Spleen (tissue), 11 donors: ENCODE results near the gene CCDC122. TPM values are rescaled to one million over a fixed set of nuclear protein-coding genes. Genes with fewer than 3 reads are reported as not detected.
A peak's percentile ranks its signal among the peaks of the same experiment; 100 is the strongest.

Source experiments
- DNase-seq: peaks from one replicate; pipeline ENCODE4 v3.0.0-alpha.2; 2020
- H3K27ac ChIP-seq, 8 donors: fragments of 200-600 bp; sonication (generic) in 7 of 8; 1 replicate in 4 of 8; 2 replicates in 4 of 8; pipeline versions ENCODE4 v1.5.0 to v1.8.0; 2016 to 2021; ENCODE audit warnings: inconsistent platforms in 4 of 8, mild to moderate bottlenecking in 4 of 8, moderate library complexity in 1 of 8
- H3K27me3 ChIP-seq, 7 donors: fragments of 200-600 bp; sonication (generic) in 6 of 7; replicated peaks in 1 of 7; 1 replicate in 4 of 7; 2 replicates in 3 of 7; pipeline versions ENCODE4 v1.5.0 to v1.8.0; 2016 to 2021; ENCODE audit warnings: inconsistent platforms in 3 of 7, mild to moderate bottlenecking in 1 of 7
- H3K36me3 ChIP-seq, 6 donors: fragments of 200-600 bp; sonication (generic) in 5 of 6; 1 replicate in 4 of 6; 2 replicates in 2 of 6; pipeline versions ENCODE4 v1.5.0 to v1.8.0; 2016 to 2021; ENCODE audit warnings: inconsistent platforms in 2 of 6
- H3K4me1 ChIP-seq, 6 donors: fragments of 200-600 bp; sonication (generic) in 5 of 6; 1 replicate in 3 of 6; 2 replicates in 3 of 6; pipeline versions ENCODE4 v1.5.0 to v1.8.0; 2016 to 2021; ENCODE audit warnings: inconsistent platforms in 3 of 6
- H3K4me3 ChIP-seq, 8 donors: fragments of 200-600 bp; sonication (generic) in 7 of 8; 1 replicate in 4 of 8; 2 replicates in 4 of 8; pipeline versions ENCODE4 v1.5.0 to v1.8.0; 2016 to 2021; ENCODE audit warnings: inconsistent platforms in 4 of 8, mild to moderate bottlenecking in 4 of 8, moderate library complexity in 2 of 8
- H3K9me3 ChIP-seq, 8 donors: fragments of 200-600 bp; sonication (generic) in 7 of 8; 1 replicate in 4 of 8; 2 replicates in 4 of 8; pipeline versions ENCODE4 v1.5.0 to v1.8.0; 2016 to 2021; ENCODE audit warnings: inconsistent platforms in 4 of 8
- CTCF ChIP-seq, 11 experiments: fragments of 200-600 bp in 7 of 11; fragments of 450-650 bp in 4 of 11; sonication (generic) in 4 of 11; IDR thresholded peaks in 8 of 11; conservative IDR thresholded peaks in 3 of 11; 1 replicate in 7 of 11; 2 replicates in 4 of 11; pipeline versions ENCODE4 v1.4.0 to v1.8.0; 2016 to 2021; ENCODE audit warnings: antibody characterized with exemption in 11 of 11, inconsistent platforms in 4 of 11, mild to moderate bottlenecking in 1 of 11
- POLR2A ChIP-seq, 3 donors: fragments of 450-650 bp; IDR thresholded peaks; one replicate each; pipeline ENCODE4 v1.5.1; 2017; ENCODE audit warnings: antibody characterized with exemption in 3 of 3, mild to moderate bottlenecking in 1 of 3
- POLR2AphosphoS5 ChIP-seq, 3 donors: sonication (generic); formaldehyde crosslinking; IDR thresholded peaks; one replicate each; pipeline ENCODE4 v1.5.1; 2017; ENCODE audit warnings: antibody characterized with exemption in 3 of 3
- WGBS, 5 donors: extraction: QIAGEN DNeasy Blood & Tissue Kit in 3 of 5; methylation state at CpG; one replicate each; pipeline versions ENCODE4 v1.1.5 to v1.1.7; 2013 to 2018; 5-methylcytosine and 5-hydroxymethylcytosine counted together
- intact Hi-C: fragments of 100-400 bp; cut with DNase I; formaldehyde crosslinking; loops from one replicate; pipeline ENCODE4 v1.15.0; 2023; ENCODE audit warnings: low total_unique reads
- polyA plus RNA-seq, 3 donors: library from polyadenylated mRNA; stranded (reverse); fragments of 200-250 nt; gene quantifications; one replicate each; pipeline ENCODE4 v1.2.1, GENCODE V29; 2013
- total RNA-seq, 7 donors: library from RNA; depleted of rRNA in 3 of 7; stranded (reverse); fragments of >200 nt in 3 of 7; fragmentation: NEBNext Ultra II Directional in 4 of 7; extraction: Animal tissue kit (Norgen Biotek cat#: 25700) in 4 of 7; gene quantifications; one replicate each; pipeline versions ENCODE4 v1.1.0 to v1.2.1, GENCODE V29; 2016 to 2021
- donor health status: healthy with polysubstance abuse.
- donor health status: DM: no; HTN: no; CAD: no; lungs with moderate emphysema.
- donor health status: DM: no; HTN: no; CAD: no.
- donor health status: Bipolar disorder and iron deficiency.
- donor health status: healthy.
- donor health status: DM: no; HTN: no; CAD: no.
- donor health status: DM: yes; HTN: yes; CAD: no.

The CCDC122 gene
- total and polyA plus RNA-seq, 10 donors, result 3.6 to 10.9 (median 6.4) TPM

- intact Hi-C loops, result no loop called here
- TF ChIP-seq POLR2A (IDR thresholded peaks at IDR 0.05), result no peak
- TF ChIP-seq POLR2AphosphoS5 (IDR thresholded peaks at IDR 0.05), result no peak
- no peak for TF ChIP-seq CTCF (IDR thresholded peaks at IDR 0.05 in 8 of 11, conservative IDR thresholded peaks at IDR 0.05 in 3 of 11)
Measured at GRCh38 chr13:43794416-43794815, 85.1 kb downstream of the CCDC122 start.

GRCh38 chr13:43792076-43792881 lies 87.3 kb downstream of the CCDC122 start:
- intact Hi-C loops, result no loop called here
- Histone ChIP-seq H3K27ac (no peak overlapping the region), H3K27me3 (peaks cover 0 to 28% (median 7%) of the 10 kb centered on the region in 7 donors), H3K9me3 (no peaks in the 10 kb centered on the region), H3K4me3 (no peak overlapping the region), H3K36me3 (no peaks in the 10 kb centered on the region), H3K4me1 (peaks cover 4 to 11% (median 7%) of the 10 kb centered on the region in 6 donors)
- TF ChIP-seq CTCF (IDR thresholded peaks at IDR 0.05 in 8 of 11, conservative IDR thresholded peaks at IDR 0.05 in 3 of 11), result no peak
- TF ChIP-seq POLR2A (IDR thresholded peaks at IDR 0.05), result no peak
- no peak for TF ChIP-seq POLR2AphosphoS5 (IDR thresholded peaks at IDR 0.05)
- DNase-seq, result no peak
- 68 to 84% (median 83%) methylated on average over 3 of the region's 3 CpGs for WGBS, 5 donors

More at GRCh38 chr13:43794416-43794815, 85.1 kb downstream of the CCDC122 start:
- Histone ChIP-seq H3K36me3 (no peaks in the 10 kb centered on the region), H3K27ac (no peak overlapping the region), H3K4me1 (no peaks in the 10 kb centered on the region), H3K9me3 (no peaks in the 10 kb centered on the region), H3K27me3 (peaks cover 0 to 7% (median 0%) of the 10 kb centered on the region in 7 donors), H3K4me3 (no peak overlapping the region)
- no peak for DNase-seq

GRCh38 chr13:43787997-43788396 lies 91.5 kb downstream of the CCDC122 start:
- no peak for DNase-seq
- Histone ChIP-seq H3K36me3 (no peaks in the 10 kb centered on the region), H3K4me3 (no peak overlapping the region), H3K9me3 (no peaks in the 10 kb centered on the region), H3K27me3 (peaks cover 0 to 53% (median 21%) of the 10 kb centered on the region in 7 donors), H3K4me1 (peaks cover 18 to 34% (median 27%) of the 10 kb centered on the region in 6 donors), H3K27ac (no peak overlapping the region)
- intact Hi-C loops, result no loop called here
- 59 to 89% (median 76%) methylated on average over 2 of the region's 2 CpGs for WGBS, 5 donors
- TF ChIP-seq POLR2A (IDR thresholded peaks at IDR 0.05), result no peak
- no peak for TF ChIP-seq CTCF (IDR thresholded peaks at IDR 0.05 in 8 of 11, conservative IDR thresholded peaks at IDR 0.05 in 3 of 11)
- no peak for TF ChIP-seq POLR2AphosphoS5 (IDR thresholded peaks at IDR 0.05)

- Histone ChIP-seq H3K9me3 (no peaks in the 10 kb centered on the region), H3K4me3 (peak overlapping the region; percentile 51 to 71 (median 61)), H3K36me3 (no peaks in the 10 kb centered on the region), H3K27me3 (peaks cover 0 to 53% (median 21%) of the 10 kb centered on the region in 7 donors), H3K4me1 (peaks cover 18 to 34% (median 27%) of the 10 kb centered on the region in 6 donors), H3K27ac (peak overlapping the region in 1 of 8 donors; percentile 17)
- DNase-seq, result no peak
- intact Hi-C loops, result no loop called here
- 23 to 32% (median 28%) methylated on average over 9 of the region's 9 CpGs for WGBS, 5 donors
- no peak for TF ChIP-seq POLR2AphosphoS5 (IDR thresholded peaks at IDR 0.05)
- no peak for TF ChIP-seq POLR2A (IDR thresholded peaks at IDR 0.05)
- TF ChIP-seq CTCF (IDR thresholded peaks at IDR 0.05 in 8 of 11, conservative IDR thresholded peaks at IDR 0.05 in 3 of 11), result no peak
Measured at GRCh38 chr13:43787518-43787891, 92.0 kb downstream of the CCDC122 start.
